ENCODE data around the gene XCL1.
"Not testable (repeated sequence)": the region's sequence is repeated elsewhere in the genome, so short reads cannot be mapped to it uniquely, and the experiment has no call there.

The XCL1 gene

DNA sequence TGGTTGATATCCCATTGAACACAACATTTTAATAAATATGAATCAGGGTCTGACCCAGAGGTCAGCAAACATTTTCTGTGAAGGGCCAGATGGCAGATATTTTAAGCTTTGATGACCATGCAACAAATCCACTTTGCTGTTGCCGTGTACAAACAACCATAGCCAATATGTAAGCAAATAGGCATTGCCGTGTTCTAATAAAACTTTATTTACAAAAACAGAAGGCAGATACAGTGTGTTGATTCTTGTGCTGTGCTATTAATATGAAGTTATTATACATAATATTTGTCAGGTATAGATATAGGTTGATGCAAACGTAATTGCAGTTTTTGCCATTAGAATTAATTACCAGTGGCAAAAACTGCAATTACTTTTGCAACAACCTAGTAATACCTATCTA, 8.8 kb upstream of the XCL1 start:
- DNase-seq: no peak

DNA sequence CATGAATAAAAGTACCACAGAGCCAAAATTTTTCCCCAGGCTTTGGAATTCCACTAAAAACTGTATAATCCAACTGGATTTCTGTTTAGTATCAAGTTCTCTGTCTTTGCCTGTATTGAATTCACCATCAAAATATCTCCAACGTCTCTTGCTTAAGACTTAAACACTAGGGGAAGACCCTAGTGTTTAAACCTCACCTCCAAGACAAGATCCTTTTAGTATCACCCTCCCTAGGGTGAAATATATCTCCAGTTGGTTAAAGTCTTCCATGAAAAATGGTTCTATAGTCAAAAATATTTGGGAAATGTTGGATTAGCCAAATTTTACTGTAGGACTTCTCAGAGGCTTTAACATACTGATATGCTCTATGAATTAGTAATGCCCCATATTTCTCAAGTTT, 8.1 kb upstream of the XCL1 start:
- no peak for DNase-seq

DNA sequence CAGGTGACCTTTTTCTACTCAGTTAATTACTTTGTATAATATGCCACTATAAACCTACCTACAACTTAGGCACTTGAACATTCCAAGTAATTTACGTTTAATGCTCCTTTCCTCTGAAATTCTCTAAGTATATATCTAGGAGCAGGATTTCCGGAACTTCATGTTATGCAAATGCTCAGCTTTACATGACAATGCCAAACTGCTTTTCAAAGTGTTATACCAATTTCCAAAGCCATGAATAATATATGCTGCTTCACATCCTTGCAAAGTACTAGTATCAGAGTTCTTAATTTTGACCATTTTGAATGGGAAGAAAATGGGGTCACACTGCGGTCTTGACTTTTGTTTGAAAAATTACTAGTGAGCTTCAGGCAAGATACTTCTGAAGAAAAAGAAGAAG, 5.8 kb upstream of the XCL1 start:
- DNase-seq: no peak

DNA sequence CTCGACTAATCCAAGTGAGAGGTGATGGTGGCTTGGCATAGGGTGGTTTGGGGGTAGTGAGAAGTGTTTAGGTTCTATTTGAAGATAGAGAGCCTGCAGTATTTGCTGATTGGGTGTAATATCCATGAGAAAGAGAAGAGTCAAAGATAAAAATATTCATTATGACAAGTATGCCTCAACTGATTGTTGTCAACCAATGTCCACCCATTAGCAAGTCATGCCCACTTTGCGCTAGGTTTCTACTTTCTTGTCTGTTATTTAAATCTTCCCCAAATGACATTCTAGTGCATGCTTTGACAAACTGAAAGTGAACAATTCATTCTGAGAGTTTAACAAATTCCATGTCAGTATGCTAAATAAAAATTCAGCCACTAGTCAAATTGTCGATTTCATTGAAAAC, 3.8 kb upstream of the XCL1 start:
- no peak for DNase-seq

DNA sequence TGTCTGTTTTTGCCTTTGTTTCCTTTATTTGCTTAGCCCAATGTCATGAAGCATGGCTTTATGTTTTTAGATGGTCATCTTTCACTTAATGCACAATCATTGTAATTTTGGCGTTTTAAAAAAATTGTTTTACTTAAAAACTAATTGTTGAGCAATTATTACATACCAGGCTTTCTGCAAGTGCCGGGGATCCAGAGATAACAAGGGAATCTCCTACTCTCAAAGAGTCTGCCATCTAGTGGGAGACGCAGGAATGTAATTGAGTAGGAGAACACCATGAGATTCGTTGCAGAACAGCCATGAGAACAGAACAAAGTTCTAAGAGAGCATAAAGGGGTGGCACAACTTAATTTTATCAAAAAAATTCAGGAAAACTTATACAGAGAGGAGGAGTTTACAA, 2.2 kb upstream of the XCL1 start:
- DNase-seq: not testable (repeated sequence)

DNA sequence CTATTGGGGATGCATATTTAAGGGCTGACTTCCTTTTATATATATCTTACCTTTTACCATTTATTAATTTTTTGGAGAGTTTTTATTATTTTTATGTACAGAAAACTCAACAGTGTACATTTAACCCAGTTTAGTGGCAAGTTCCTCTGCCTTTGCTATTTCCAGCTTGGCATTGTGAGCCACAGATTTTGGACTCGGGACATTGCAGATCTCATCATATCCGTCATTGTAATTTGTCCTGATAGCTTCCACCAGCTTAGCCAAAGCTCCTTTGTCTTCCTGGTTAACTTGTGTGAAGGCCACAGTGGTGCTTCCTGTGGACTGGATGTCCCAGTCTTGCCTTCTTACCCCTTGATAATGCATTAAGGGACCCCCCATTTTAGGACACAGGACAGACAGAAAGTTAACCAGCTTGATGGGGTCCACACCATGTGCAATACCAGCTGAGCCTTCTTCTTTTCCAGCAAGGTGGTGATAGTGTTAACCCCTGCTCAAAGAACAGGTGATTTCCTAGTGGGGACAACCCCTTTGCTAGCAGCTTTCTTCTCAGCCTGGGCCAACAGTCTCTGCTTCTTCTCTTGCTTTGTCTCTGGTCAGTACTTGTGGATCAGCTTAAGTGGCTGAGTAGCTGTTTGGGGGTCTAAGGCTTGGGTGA, 2.3 kb downstream of the XCL1 start:
- DNase-seq: not testable (repeated sequence)

DNA sequence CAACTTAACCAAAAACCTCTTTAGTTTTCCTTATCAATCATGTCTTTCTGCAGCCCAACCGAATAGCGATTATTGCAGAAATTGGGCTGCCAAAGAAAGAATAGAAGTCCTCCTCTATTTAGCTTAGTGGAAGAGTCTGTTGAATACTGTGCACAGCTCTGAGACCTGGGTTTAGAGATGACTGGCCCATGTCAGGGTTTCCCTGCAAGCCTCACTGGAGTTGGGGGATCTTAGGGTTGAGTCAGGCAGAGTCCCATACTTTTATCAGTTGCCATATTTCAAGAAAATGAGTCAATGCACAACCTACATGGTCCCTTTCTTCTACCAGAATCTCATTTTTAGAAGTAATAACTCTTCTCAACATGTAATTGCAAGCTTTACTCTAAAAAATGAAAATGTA, 3.9 kb downstream of the XCL1 start:
- not testable (repeated sequence) for DNase-seq

DNA sequence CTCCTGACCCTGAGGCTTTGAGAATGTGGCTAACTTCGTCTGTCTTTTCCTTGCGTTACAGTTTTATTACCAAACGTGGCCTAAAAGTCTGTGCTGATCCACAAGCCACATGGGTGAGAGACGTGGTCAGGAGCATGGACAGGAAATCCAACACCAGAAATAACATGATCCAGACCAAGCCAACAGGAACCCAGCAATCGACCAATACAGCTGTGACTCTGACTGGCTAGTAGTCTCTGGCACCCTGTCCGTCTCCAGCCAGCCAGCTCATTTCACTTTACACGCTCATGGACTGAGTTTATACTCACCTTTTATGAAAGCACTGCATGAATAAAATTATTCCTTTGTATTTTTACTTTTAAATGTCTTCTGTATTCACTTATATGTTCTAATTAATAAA, 4.6 kb downstream of the XCL1 start:
- not testable (repeated sequence) for DNase-seq

DNA sequence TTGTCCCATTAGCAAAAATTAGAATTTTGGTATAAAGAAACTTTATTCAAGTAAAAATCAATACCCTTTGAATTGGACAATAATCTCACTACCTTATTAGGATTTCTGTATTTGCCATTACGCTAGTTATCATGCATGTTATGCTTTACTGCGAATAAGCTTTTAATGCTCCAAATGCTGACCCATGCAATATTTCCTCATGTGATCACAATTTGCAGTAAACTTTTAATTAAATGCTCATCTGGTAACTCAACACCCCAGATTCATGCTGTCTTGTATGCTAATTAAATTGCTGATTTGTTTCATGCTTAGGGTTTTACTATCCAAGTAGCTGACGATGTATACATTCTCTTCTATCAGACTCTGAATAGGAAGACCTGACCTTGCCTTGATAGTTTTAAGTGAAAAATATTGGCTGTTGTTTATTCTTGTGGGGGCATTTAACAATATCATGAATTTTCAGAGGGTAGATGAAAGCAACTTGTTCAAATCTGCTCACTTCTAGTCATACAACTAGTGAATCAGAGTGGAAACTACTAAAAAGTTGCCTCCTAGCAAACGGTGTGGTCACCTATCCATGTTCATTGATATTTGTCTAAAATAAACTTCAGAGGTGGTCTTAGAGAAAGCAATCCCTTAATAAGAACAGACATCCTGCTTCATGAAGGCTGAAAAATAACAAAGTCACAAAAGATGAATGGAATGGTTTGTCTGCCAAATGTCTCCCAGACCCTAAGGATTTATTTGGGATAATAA, 5.6 kb downstream of the XCL1 start:
- DNase-seq: no peak

DNA sequence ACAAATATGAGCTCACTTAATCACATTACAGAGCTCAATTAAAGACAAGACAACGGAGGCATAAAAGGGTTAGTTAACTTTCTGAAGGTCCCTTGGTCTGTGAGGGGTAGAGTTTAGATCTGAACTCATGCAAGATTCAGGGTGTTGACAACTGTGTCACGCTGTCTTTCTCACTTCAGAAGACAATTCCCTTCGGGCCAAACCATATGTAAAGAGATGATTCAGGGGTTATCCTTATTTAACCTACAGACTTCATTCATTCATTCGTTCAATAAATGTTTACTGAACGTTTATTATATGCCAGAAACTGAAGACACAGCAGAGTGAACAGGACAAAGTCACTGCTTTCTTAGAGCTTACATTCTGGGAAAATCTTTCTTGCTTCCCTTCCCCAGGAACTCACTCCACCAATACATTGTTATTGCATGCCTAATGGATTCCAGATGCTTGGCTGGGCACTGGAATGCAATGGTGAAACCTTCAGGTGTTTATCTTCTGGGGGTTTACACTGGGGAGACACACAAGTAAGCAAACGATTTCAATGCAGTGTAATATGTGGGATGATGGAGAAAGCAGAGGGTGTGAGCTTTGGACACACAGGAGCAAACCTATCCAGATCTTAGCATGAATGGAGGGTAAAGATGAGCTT, 6.4 kb downstream of the XCL1 start:
- DNase-seq: peak; percentile 20

DNA sequence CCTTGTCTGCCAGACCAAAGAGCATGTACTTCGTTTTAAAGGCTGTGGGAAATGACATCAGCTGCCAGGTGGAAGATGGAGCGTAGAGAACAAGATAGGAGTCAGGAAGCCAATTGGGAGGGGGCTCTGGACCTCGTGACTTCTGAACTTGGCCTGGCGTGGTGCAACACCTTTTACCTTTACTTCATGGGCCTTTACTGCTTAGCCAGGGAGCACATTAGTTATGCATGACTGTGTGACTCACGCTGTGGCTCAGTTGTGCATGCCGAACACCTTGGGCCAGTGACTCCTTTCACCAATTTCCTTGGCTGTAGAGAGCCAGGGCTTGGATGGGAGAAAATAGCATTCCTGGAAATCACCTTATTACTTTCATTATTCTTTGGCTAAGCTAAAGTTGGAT, 7.2 kb downstream of the XCL1 start:
- DNase-seq: peak; percentile 19

DNA sequence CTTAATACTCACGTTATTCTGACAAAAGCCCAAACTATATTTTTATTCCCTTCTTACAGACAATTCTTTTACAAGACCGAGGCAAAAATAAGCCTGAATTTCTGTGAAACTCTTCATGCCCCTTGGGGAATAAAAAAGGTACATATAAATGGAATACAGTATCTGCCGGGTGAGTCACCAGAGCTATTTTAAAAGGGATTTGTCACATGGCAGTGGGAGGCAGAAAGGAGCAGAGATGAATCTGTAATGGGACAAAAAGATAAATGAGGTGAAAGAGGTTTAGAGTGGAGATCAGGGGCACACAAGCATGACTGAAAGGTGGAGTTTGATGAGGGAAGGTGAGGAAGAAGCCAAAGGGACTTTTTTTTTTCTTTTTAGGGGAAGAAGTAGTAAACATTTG, 8.8 kb downstream of the XCL1 start:
- no peak for DNase-seq

DNA sequence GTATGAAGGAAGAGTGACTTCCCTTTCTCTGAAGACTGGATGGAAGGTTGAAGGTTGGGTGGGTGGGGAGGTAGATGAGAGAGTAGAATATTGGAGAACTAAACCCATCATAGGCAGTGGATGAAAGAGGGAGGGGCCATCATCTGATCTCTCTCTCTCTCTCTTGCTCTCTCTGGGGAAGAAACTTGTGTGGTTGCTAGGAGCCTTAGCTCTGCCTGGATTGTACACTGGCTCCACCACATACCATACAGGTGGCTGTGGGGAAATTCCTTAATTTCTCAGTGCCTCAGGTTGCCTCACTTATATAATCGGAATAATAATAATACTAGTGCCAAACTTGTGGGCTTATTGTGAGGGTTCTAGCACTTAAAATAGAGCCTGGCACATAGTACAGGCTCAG, 9.5 kb downstream of the XCL1 start:
- DNase-seq: no peak

DNA sequence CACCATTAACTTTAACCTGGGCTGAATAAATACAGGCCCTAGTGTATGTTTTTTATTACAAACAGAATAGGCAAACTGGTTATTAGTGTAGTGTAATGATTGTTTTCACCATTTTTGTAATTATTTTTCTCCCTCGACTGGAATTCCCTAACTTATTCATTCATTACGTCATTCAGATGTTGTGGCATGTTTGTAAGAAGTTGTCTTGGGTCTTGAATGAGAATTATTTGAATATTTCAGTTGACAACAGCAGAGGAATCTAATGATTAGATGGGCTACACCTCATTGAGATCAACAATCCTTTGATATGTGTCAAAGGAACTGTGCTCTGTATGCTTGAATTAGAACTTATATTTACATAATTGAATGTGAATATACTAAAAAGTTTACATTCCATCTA, 12.8 kb downstream of the XCL1 start:
- no peak for DNase-seq

DNA sequence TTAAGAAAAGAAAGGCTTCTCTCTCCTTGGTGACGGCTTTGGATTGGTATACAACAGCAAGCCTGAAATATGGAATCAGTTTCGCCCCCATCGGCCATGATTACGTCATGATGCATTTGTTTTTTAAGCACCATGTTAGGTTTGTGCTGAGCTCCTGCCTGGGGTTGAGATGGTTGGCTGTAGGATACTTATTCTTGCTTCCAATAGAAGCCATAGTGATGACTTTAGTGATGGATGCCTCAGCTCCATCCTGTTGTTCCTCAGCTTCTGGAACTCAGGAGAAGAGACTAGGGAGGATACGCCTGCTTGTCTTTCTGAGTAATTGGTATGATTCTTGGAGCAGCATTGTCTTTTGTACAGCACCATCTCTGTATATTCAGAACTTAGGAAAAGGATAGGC, 14.7 kb downstream of the XCL1 start:
- DNase-seq: no peak

DNA sequence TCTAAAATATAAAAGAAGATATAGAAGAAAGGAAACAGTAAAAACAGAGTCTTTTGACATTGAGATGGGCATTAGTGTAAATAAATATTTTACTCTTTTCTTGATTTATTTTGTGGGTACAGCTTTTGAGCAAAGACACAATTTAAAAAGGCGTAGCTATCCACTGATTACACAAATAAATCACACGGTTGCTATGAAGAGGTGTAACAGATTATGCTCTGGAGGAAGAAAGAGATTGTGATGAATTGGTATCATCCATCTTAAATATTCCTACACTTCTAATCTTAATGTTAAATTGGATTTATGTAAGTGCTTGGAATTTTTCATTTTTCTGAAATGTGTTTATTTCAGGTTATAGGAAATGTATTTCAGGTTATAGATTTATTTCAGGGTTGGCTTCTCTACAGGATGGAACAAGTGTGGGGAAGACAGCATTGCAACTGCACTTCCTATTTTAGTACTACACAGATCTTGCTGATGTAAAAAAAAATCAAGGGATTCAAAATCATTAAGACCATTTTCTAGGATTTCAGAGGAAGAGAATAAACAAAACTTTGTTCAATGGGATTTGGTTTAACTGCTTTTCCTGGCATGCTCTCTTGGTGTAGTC, 15.3 kb downstream of the XCL1 start:
- DNase-seq: no peak

DNA sequence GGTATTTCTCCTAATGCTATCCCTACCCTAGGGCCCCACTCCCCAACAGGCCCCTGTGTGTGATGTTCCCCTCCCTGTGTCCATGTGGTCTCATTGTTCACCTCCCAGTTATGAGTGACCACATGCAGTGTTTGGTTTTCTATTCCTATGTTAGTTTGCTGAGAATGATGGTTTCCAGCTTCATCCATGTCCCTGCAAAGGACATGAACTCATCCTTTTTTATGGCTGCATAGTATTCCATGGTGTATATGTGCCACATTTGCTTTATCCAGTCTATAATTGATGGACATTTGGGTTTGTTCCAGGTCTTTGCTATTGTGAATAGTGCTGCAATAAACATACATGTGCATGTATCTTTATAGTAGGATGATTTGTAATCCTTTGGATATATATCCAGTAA, 19.0 kb downstream of the XCL1 start:
- DNase-seq: not testable (repeated sequence)

DNA sequence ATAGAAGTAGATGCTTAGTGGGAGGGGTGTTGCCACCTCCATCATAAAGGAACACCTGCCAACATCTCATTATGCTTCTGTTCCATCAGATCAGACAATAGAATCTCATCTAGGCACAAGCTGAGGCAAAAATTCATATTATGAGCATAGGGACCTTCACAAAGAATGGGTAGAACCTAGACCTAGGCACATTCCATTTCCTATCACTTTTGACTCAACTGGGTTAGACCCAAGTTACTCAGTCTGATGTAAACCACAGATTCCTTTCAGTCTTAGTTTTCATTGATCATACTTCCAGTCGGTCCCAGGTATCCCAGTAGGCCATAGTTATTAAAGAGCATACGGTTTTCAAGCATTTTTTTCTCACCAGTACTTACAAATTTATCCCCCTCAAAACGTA, 21.7 kb downstream of the XCL1 start:
- DNase-seq: no peak

DNA sequence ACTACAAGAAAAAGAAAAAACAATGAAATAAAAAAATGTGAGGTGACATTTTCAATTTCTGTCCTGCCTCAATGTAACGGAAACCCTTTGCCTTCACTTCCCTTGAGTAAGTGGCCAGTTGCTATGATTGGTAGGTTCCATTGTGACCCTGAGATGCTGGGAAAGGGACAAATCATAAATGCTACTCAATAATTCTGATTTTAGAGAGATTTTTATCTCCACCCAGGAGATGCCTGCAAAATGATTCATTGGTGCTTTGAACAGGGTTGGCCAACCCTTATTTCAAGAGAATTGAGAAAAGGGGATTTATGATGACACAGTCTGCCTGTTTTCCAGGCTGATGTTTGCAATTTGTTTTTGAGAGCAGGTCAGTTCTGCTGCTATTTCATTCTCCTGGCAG, 22.5 kb downstream of the XCL1 start:
- DNase-seq: no peak

DNA sequence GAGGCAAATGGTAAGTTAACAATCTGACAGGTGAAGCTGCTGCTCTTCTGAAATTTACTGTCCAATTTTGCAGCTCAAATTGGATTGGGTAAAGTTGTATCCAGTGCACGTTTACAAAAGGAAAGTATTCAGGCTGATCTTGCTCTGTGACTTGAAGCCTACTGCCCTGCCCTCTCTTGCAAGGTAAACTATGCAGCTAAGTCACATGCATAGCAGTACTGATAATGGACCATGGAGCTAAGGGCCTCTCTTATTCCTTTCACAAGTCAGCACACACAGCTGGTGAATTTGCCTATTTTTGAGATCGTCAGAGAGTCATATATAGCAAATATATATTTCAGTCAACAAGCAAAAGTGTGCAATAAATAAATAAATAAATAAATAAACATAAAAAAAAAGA, 23.2 kb downstream of the XCL1 start:
- no peak for DNase-seq

DNA sequence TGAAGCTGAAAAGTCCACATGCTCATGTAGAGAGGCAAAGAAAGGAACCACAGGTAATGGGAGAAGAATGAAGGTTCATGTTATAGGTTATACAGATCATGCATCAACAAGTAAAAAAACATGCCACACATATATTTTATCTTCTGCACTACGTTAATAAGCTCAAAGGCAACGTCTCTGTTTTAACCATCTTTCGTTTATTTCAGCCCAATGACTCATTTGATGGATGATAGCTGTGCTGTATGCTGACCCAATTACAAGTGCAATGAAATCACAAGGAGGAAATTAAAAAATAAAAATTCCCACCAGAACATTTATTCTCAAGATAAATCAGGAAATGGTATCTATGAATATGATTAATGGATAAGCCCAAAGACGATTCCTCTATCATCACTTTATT, 24.6 kb downstream of the XCL1 start:
- no peak for DNase-seq

DNA sequence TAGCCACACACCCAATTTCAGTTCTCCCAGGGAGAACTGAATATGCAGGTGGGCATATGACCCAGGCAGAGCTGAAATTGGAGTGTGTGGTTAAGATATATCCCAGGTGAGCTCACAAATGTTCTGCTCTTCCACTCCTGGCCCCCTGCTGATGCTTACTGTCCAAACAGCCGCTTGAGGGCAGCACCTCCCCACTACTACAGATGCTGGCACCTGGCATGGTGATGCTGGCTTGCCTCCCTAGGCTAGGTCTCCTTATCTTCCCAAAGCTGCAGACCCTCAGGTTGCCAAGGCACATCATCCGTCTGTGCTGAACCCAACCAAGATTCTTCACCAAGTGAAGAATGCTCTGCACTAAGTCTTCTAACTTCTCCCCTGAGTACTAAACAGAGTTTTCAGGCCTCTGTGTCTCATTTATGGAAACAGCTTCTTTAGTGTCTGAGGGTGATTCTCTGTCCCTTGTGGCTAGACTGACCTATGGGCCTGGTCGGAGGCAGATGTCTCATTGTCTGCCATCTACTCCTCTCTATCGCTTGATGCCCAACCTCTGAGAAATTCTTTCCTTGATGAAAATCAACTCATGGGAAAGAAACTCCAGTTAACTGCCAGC, 27.2 kb downstream of the XCL1 start:
- DNase-seq: peak; percentile 49

DNA sequence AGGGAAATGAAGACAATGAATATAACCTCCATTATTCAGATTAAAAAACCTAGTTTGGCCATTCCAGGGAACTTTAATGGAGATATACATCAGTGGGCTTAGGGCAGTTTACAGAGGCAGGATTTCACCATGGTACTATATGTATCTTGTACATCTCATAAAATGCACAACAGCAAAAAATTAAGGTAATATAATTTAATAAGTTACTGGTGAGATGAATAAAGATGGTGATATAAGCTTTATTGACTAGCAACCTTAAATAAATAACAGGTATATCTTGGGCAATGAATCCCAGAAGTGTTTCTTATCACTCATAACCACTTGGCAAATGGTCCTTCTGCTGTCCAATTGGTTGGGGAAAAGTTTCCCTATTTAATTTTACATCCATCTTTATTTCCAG, 29.0 kb downstream of the XCL1 start:
- no peak for DNase-seq

All from right kidney (tissue), 1 donor.